HG03108 (cell line): Measurements from ENCODE around the gene CLHC1.

Experiments used
- ATAC-seq: cut with Tn5 transposase; IDR thresholded peaks from one replicate; pipeline ENCODE4 v1.9.1; 2021; ENCODE audit warnings: moderate library complexity; ENCODE audit not compliant: unreplicated experiment

CLHC1 gene

GRCh38 chr2:55173438-55174054 lies 58.5 kb downstream of the CLHC1 start:
- ATAC-seq = no peak

DNA sequence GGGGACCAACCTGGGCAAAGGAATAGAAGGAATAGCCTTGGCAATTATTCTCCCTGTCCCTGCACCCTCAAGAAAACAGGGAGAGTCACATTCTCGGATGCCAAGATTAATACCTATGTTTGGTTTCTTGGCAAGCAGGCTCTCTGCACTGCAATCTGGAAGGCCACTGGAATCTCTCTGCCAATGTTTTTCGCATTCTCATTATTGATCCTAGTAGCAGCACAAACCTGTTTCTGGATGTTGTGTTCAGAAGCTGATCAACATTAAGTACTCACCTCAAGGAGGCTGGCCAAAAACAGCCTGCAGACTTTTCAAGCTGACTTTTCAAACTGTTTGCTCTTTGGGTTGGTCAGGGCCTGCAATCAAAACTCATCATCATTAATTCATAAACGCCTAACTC lies 62.2 kb downstream of the CLHC1 start:
- ATAC-seq = no peak

- no peak for ATAC-seq
Observed at GRCh38 chr2:55169359-55169758, 62.7 kb downstream of the CLHC1 start.

DNA sequence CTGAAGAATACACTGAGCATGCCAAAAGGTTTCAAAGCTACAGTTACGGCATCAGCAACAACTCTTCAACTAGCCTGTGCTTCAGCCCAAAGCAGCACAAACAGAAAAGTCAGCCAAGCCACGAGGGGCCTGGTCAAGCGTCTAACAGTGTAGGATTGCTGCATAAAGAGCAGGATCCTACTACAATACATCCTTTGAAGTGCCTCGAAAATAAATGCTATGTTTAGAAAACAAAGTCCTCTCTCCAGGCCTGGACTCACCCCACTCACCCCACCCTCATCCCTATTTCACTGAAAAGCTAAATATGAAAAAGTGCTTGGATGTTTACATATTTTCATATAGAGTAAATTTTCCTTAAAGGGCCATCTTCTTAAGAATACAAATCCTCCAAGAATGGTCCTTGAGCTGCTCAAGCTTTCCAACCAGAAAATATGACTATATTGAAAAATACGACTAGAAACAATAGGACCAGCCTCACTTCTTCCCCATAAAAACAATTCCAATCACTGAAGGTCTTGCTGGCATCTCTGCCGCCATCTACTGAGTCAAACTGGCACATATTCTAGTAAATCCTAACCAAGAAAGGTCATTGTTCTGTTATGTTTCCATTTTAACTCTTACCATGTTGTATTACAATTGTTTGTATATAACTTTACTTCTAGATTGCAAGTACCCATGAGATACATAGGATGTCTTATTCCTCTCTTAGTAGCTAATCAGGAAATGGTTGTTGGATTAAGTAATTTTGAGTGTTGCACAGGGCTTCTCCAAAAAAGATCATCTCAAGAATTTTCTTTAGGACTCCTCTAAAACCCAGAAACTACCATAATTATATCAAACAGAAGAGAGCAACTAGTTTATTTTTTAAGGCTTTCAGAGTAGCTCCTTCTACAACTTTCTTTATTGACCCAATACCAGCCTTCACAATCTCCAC lies 63.6 kb downstream of the CLHC1 start:
- no peak for ATAC-seq

DNA sequence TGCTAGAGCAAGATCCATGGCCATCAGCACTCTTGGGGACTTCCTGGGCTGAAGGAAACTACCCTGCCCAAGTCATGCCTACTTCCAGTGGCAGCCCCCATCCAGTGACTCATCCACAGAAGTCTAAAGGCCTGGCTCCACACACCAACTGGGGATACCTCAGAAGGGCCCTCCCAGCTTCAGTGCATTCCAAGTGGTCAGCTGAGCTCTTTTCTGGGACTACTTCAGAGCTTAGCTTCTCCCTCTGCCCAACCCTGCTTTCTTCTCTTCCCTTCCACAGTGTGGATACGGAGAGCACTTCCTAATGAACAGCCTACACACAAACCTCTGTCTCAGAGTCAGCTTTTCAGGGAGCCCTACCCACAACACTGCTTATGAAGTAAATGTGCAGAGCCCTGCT lies 66.5 kb downstream of the CLHC1 start:
- ATAC-seq = no peak

DNA sequence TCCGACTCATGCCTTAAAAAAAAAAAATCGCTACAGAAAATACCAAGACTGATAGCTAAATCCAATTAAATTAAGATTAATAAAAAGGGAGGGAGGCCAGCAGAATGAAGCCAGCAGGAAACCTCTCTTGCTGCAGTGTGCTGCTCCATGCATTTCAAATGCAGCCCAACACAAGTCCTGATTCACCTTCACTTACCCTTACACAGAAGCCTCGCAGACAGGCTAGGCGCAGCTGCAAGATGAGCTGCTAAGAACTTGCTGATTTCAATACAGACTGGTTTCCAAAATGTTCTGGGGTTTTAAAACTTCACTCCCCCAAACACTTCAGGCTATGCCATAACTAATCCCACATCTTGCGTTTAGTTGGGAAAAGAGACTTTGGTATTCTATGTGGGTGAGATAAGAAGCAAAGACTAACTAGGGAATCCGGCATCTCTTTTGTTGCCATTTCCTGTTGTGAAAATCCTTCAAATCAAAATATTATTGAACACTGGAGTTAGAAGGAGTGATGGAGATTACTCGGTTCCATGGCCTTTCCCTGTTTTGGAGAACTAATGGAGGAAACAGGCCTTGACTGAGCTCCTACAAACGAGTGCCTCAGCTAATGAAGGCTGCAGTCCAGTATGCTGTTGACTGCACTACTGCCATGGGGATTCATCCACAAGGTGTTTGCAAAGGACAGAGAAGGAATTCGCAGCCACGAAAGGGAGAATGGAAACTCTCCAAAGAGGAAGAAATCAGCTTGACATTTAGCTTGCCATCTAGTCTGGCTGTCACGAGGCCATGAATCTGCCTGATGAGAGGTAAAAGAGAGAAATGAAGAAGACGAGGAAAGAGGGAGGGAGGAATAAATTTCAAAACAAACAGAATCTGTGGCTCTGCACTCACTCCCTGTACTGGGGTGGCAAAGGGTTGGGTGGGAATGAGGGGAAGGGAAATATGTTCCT lies 67.3 kb downstream of the CLHC1 start:
- no peak for ATAC-seq

DNA sequence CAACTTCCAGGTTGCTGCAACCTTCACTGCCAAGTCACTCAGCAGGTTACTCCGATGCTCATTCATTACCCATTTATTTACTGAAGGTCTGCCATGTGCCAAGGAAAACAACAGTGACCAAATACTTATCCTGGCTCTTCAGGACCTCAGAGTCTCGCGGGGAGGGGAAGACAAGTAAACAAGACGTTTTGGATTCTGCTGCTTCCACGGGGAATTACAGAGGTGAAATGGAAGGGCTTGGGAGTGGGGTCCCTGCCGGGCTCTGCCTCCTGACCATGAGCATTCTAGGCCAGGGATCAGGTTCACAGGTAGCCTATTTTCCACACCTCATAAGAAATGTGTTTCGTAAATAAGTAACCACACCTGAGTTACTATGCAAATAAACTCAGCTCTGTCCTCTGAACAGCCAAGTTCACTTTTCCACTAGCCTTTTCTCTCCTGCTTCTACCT lies 68.1 kb downstream of the CLHC1 start:
- no peak for ATAC-seq

- ATAC-seq = no peak
Observed at GRCh38 chr2:55163274-55163721, 68.8 kb downstream of the CLHC1 start.

GRCh38 chr2:55162284-55163006 lies 69.6 kb downstream of the CLHC1 start:
- ATAC-seq = no peak

DNA sequence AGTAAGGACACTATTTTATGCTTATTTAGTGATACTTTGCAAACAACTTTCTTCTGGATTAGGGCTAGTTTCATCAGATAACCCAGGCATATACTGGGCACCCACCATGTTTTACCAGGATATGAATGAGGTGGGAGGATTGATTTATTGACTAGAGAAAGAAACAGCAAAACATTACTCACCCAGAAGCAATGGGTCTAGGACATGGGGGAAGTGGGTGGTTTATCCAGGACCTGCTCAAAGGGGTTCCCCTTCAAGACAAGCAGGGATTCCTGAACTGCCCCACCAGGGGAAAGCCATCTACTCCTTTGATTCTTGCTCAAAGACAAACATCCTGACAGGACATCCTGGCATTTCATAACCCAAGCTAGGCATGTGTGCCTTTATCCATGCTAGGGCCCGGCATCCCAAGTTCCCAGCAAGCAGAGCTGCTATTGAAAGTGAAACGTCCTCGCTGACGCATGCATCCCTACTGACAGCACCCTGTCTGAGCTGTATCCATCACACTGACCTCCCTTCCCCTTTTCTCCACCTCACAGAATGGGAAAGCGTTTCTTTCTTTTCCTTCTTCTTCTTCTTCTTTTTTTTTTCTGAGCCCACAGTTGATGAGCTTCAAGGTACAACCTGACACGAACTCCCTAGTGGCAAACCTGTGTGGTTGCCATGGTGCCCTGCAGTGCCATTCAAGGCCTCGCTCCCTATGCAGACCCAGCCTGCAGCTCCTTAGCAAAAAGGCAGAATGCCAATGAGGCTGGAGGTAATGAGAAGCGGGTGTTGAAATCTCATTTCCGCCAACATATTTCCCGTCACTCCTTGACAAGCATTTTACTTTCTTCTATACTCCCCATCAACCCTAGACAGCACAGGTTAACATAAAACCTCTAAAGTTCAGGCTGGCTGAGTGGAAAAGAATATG lies 70.5 kb downstream of the CLHC1 start:
- ATAC-seq = no peak

- ATAC-seq = no peak
Observed at GRCh38 chr2:55160422-55160821, 71.7 kb downstream of the CLHC1 start.

DNA sequence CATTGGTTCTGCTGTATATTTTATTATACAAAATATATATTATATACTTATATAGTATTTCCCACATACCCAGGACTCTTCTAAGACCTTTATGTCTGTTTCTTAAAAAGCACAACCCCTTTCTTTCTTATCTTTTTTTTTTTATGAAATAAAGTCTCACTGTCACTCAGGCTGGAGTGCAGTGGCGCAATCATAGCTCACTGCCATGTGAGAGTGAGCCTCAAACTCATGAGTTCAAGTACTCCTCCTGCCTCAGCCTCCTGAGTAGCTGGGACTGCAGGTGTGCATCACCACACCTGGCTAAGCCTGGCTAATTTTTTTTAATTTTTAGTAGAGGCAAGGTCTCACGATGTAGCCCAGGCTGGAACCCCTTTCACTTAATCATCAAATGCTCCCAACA lies 72.3 kb downstream of the CLHC1 start:
- ATAC-seq = no peak

DNA sequence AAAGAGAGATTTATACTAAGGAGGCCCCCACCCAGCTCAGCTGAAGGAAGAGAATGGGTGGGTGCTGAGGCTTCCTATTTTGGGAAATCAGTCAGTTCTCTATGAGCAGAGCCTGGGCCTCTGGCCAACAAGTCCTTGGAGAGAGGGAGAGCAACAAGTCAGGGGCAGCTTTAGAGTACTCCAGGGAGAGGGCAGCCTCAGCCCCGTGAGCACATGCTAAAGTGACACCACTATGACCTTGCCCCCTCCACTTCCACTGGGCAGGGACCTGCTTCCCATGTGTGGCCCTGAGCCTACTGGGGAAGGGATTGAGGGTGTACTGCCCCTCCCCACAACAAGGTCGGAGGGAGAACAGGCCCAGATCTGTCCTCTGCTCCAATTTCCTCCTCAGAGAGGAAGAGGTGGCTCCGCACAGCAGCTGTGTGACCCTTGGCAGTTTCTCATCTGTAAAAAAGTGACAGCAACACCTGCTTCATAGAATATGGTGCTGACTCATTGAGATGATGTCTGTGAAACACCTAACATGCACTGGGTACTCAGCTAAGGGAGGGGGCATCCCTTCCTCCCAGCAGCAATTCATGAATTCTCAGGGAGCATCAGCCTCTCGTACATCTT lies 72.9 kb downstream of the CLHC1 start:
- peak; percentile 91 for ATAC-seq

- ATAC-seq = no peak
Observed at GRCh38 chr2:55158111-55158814, 73.8 kb downstream of the CLHC1 start.

DNA sequence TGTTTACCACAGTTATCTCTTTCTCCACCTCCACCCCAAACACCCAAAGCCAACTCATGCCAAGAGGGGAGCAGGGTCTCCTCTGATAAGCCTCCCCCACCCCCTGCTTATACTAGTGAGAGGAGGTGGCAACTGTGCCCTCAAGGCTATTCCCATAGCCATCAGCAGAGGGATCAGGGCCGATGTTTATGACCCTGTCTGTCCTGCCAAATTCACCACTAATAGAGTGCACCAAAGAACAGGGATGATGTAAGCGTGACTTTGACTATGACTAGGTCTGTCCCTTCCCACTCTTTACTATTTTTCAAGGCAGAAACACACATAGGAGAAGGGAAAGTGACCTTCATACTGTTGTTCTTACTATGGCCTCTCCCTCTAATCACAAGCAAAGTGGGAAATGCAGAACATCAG lies 74.6 kb downstream of the CLHC1 start:
- no peak for ATAC-seq

- no peak for ATAC-seq
Observed at GRCh38 chr2:55156984-55157383, 75.1 kb downstream of the CLHC1 start.

DNA sequence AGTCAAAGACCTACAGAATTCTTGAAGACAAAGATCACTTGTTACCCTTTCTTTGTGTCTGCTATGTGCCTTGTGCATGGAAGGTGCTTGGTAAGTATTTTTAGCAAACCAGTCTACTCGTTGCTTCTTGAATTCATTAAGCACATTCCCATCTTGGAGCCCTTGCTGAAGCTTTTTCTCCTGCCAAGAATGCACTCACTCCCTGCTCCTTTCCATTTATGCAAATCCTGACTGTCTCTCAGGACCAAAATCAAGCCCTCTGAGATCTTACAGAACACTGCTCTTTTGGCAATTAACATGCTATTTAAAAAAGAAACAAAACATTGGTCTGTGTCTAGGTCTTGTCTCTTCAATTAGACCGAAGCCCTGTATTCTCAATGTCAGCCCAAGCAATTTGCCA lies 75.8 kb downstream of the CLHC1 start:
- no peak for ATAC-seq

DNA sequence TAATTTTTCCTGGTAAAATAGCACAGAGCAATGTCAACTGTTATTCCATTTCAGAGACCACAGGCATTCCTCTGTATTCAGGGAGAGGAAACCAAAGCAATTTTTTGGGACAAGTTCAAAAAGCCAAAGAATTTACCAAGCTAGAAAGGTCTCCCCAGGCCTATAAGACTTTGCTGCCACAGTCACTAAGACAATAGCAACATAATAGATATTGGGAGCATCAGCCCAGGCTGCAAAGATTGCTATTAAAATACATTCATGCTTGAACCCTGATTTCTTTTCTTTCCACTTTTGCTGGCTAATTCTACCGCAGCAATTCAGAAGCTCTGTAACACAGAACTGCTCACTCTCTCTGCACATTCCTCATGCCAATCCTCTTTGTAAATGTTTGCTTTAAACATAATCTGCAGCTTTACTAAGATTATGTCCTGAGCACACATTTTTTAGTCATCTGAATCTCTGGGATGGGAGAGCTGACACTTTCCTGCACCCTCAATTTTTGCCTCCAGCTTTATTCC lies 76.3 kb downstream of the CLHC1 start:
- ATAC-seq = no peak
